GM23338 (cell line): Measurements from ENCODE around the gene ZNF385B. TPM values are rescaled to one million over a fixed set of nuclear protein-coding genes. Genes with fewer than 3 reads are reported as not detected.
A peak's percentile ranks its signal among the peaks of the same experiment; 100 is the strongest.

Experiments used
- ATAC-seq: fragments of 200-7000 bp; cut with Tn5 transposase; 3 replicates; pipeline ENCODE4 v1.9.1; 2020
- DNase-seq: peaks from one replicate; pipeline ENCODE4 v3.0.0-alpha.2; 2015; ENCODE audit warnings: low spot score
- H2AFZ ChIP-seq: fragments of 200-600 bp; sonication (generic); 2 replicates; pipeline ENCODE4 v1.8.0; 2016; ENCODE audit warnings: antibody characterized with exemption, mild to moderate bottlenecking, moderate library complexity
- H3F3A ChIP-seq: fragments of 200-600 bp; sonication (generic); replicated peaks from 2 replicates; pipeline ENCODE4 v1.8.0; 2017; ENCODE audit warnings: antibody characterized with exemption, mixed run types, low read depth
- H3K27ac ChIP-seq: fragments of 200-600 bp; sonication (generic); 2 replicates; pipeline ENCODE4 v1.6.1; 2016; ENCODE audit warnings: low read depth
- H3K27me3 ChIP-seq: fragments of 200-600 bp; sonication (generic); 2 replicates; pipeline ENCODE4 v1.8.0; 2016; ENCODE audit warnings: mild to moderate bottlenecking, mixed run types, moderate library complexity; ENCODE audit not compliant: insufficient read depth
- H3K36me3 ChIP-seq: fragments of 200-600 bp; sonication (generic); 2 replicates; pipeline ENCODE4 v1.8.0; 2016; ENCODE audit warnings: mild to moderate bottlenecking; ENCODE audit not compliant: insufficient read depth
- H3K4me1 ChIP-seq: fragments of 200-600 bp; sonication (generic); 2 replicates; pipeline ENCODE4 v1.8.0; 2016; ENCODE audit warnings: mild to moderate bottlenecking, moderate library complexity; ENCODE audit not compliant: insufficient read depth
- H3K4me2 ChIP-seq: fragments of 200-600 bp; sonication (generic); 2 replicates; pipeline ENCODE4 v1.7.1; 2017; ENCODE audit warnings: mixed run types
- H3K4me3 ChIP-seq: fragments of 200-600 bp; sonication (generic); 2 replicates; pipeline ENCODE4 v1.6.1; 2016; ENCODE audit warnings: mixed run types
- H3K79me2 ChIP-seq: fragments of 200-600 bp; sonication (generic); replicated peaks from 2 replicates; pipeline ENCODE4 v1.8.0; 2017; ENCODE audit warnings: mild to moderate bottlenecking; ENCODE audit not compliant: insufficient read depth
- H3K9me2 ChIP-seq: fragments of 200-600 bp; sonication (generic); 2 replicates; pipeline ENCODE4 v1.8.0; 2017; ENCODE audit not compliant: insufficient read depth
- H4K20me1 ChIP-seq: fragments of 200-600 bp; sonication (generic); replicated peaks from 2 replicates; pipeline ENCODE4 v1.8.0; 2017; ENCODE audit warnings: mild to moderate bottlenecking; ENCODE audit not compliant: insufficient read depth
- H3K27ac Mint-ChIP-seq: 2 replicates; pipeline ENCODE4 v1.8.0; 2020; ENCODE audit warnings: inconsistent platforms, mild to moderate bottlenecking, moderate library complexity, mixed read lengths
- H3K27me3 Mint-ChIP-seq: 3 replicates; pipeline ENCODE4 v1.8.0; 2022; ENCODE audit warnings: low read depth, mild to moderate bottlenecking, moderate library complexity, mixed read lengths, inconsistent platforms; ENCODE audit not compliant: insufficient read depth, poor library complexity
- H3K36me3 Mint-ChIP-seq: 3 replicates; pipeline ENCODE4 v1.8.0; 2021; ENCODE audit warnings: low read depth, mild to moderate bottlenecking, inconsistent platforms, moderate library complexity, mixed read lengths
- H3K4me1 Mint-ChIP-seq: 3 replicates; pipeline ENCODE4 v1.8.0; 2020; ENCODE audit warnings: mild to moderate bottlenecking, inconsistent platforms, mixed read lengths
- H3K4me3 Mint-ChIP-seq: 3 replicates; pipeline ENCODE4 v1.8.0; 2021; ENCODE audit warnings: moderate library complexity, mild to moderate bottlenecking, inconsistent platforms, mixed read lengths
- H3K9me3 Mint-ChIP-seq: 3 replicates; pipeline ENCODE4 v1.8.0; 2020; ENCODE audit warnings: moderate library complexity, mild to moderate bottlenecking, inconsistent platforms, mixed read lengths
- EZH2 ChIP-seq: fragments of 200-600 bp; sonication (generic); IDR thresholded peaks from one replicate; pipeline ENCODE4 v1.8.0; 2017; ENCODE audit warnings: antibody characterized with exemption, mild to moderate bottlenecking, low read depth; ENCODE audit not compliant: unreplicated experiment
- EZH2phosphoT487 ChIP-seq: fragments of 200-600 bp; sonication (generic); IDR thresholded peaks from one replicate; pipeline ENCODE4 v1.8.1; 2018; ENCODE audit warnings: antibody characterized with exemption; ENCODE audit not compliant: unreplicated experiment
- JUNB ChIP-seq: IDR thresholded peaks from one replicate; pipeline ENCODE4 v1.6.1; 2016; ENCODE audit warnings: antibody characterized with exemption; ENCODE audit not compliant: unreplicated experiment
- STAT1 ChIP-seq: IDR thresholded peaks from one replicate; pipeline ENCODE4 v1.6.1; 2016; ENCODE audit warnings: antibody characterized with exemption; ENCODE audit not compliant: unreplicated experiment
- ZNF114 ChIP-seq: fragments of 250-450 bp; sonication (Bioruptor Pico); IDR thresholded peaks from 2 replicates; pipeline ENCODE4 v1.5.0; 2020; ENCODE audit warnings: mild to moderate bottlenecking, moderate library complexity
- ZNF331 ChIP-seq: fragments of 250-450 bp; sonication (Bioruptor Pico); IDR thresholded peaks from 2 replicates; pipeline ENCODE4 v1.5.0; 2020; ENCODE audit warnings: low read depth, mild to moderate bottlenecking, moderate library complexity
- polyA plus RNA-seq: library from polyadenylated mRNA; unstranded; fragments of >200 nt; fragmentation: Nextera tagmentation; extraction: Ambion mirVana; gene quantifications from 2 replicates; pipeline ENCODE4 v1.2.1, GENCODE V29; 2016
- total RNA-seq: library from RNA; depleted of rRNA; stranded (reverse); fragments of >200 nt; shearing (Covaris generic); gene quantifications from 2 replicates; pipeline ENCODE4 v1.2.3, GENCODE V29; 2014
- TF ChIP-seq, protein P1 (sequence below), 2 experiments: fragments of 200-600 bp in 1 of 2; sonication (generic) in 1 of 2; conservative IDR thresholded peaks; 2 replicates each; pipeline versions ENCODE4 v1.5.1 to v1.6.1; 2016 to 2017; ENCODE audit warnings: antibody characterized with exemption in 2 of 2, low read depth in 2 of 2, mild to moderate bottlenecking in 2 of 2, moderate library complexity in 1 of 2
- TF ChIP-seq, protein P2 (sequence below): fragments of 250-450 bp; sonication (Bioruptor Pico); IDR thresholded peaks from 2 replicates; pipeline ENCODE4 v1.5.0; 2020; ENCODE audit warnings: mild to moderate bottlenecking, moderate library complexity
- TF ChIP-seq, protein P3 (sequence below): IDR thresholded peaks from 2 replicates; pipeline ENCODE4 v1.6.1; 2016; ENCODE audit warnings: antibody characterized with exemption

The ZNF385B gene
- total and polyA plus RNA-seq, 2 experiments from 2014 or later, result 1.5 to 4.6 TPM

DNA sequence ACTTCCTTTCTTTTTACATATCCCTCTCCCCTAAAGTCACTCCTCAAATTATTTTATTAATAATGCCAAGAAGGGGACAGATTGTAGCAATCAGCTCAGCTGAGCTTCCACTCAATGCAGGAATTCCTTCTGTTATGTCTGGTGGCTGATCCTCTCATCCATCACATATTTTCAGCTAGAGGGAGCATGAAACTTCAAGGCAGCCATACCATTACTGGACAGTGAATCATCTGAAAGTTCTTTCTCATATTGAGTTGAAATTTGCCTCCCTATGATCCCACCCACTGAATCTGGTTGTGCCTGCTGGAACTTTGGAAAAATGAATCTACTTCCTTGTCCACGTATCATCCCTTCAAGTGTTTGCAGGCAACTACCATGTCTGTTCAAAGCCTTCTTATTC lies 11.2 kb downstream of the ZNF385B start:
- Mint-ChIP-seq H3K9me3 (no peaks in the 10 kb centered on the region), H3K4me1 (peaks cover 3% of the 10 kb centered on the region; the same call in 2 of the 3 replicates), H3K27me3 (no peaks in the 10 kb centered on the region), H3K36me3 (no peaks in the 10 kb centered on the region), H3K4me3 (no peak overlapping the region), H3K27ac (no peak overlapping the region)
- Histone ChIP-seq H3K4me3 (no peak overlapping the region), H3K27me3 (no peaks in the 10 kb centered on the region), H4K20me1 (no peaks in the 10 kb centered on the region), H2AFZ (no peak overlapping the region), H3K36me3 (no peaks in the 10 kb centered on the region), H3K4me2 (no peak overlapping the region), H3K79me2 (no peaks in the 10 kb centered on the region), H3F3A (no peaks in the 10 kb centered on the region), H3K9me2 (no peaks in the 10 kb centered on the region), H3K4me1 (no peaks in the 10 kb centered on the region), H3K27ac (no peak overlapping the region)
- ATAC-seq (no peak), DNase-seq (no peak)
- TF ChIP-seq, protein P1, sequence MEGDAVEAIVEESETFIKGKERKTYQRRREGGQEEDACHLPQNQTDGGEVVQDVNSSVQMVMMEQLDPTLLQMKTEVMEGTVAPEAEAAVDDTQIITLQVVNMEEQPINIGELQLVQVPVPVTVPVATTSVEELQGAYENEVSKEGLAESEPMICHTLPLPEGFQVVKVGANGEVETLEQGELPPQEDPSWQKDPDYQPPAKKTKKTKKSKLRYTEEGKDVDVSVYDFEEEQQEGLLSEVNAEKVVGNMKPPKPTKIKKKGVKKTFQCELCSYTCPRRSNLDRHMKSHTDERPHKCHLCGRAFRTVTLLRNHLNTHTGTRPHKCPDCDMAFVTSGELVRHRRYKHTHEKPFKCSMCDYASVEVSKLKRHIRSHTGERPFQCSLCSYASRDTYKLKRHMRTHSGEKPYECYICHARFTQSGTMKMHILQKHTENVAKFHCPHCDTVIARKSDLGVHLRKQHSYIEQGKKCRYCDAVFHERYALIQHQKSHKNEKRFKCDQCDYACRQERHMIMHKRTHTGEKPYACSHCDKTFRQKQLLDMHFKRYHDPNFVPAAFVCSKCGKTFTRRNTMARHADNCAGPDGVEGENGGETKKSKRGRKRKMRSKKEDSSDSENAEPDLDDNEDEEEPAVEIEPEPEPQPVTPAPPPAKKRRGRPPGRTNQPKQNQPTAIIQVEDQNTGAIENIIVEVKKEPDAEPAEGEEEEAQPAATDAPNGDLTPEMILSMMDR (conservative IDR thresholded peaks at IDR 0.05; ENCODE audit: low read depth in 2 of 2), result 0 out of 4 replicates have a peak, but pooled peaks of 1 of the 2 experiments have one; percentile 6
- TF ChIP-seq ZNF114, result no peak

DNA sequence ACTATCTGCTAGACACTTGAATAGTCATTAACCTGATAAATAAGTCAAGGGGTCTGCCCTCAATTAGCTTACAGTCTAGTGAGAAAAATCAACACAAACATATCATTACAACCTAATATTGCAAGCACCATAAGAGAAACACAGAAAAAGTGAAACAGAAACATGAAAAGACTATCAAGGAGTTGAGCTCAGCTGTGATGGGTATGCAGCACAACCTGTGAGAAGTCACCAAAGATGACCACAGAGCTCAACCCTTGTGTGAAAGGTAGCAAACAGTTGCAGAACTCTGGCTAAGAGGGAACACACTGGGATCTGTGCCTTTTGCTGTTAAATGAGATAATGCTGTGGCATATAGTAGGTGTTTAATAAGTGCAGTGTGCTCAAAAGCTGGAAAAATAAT lies 11.7 kb downstream of the ZNF385B start:
- Histone ChIP-seq H3K79me2 (no peaks in the 10 kb centered on the region), H4K20me1 (no peaks in the 10 kb centered on the region), H3F3A (no peaks in the 10 kb centered on the region), H3K27me3 (no peaks in the 10 kb centered on the region), H3K4me1 (no peaks in the 10 kb centered on the region), H3K36me3 (no peaks in the 10 kb centered on the region), H3K4me2 (no peak overlapping the region), H3K4me3 (no peak overlapping the region), H3K9me2 (no peaks in the 10 kb centered on the region), H2AFZ (no peak overlapping the region), H3K27ac (no peak overlapping the region)
- no peak overlapping the region for H3K4me3 Mint-ChIP-seq
- H3K27ac Mint-ChIP-seq, result no peak overlapping the region
- H3K4me1 Mint-ChIP-seq, result peaks cover 3% of the 10 kb centered on the region; the same call in 2 of the 3 replicates
- H3K9me3 Mint-ChIP-seq, result no peaks in the 10 kb centered on the region
- H3K27me3 Mint-ChIP-seq, result no peaks in the 10 kb centered on the region
- ATAC-seq, result no peak
- no peak for DNase-seq
- H3K36me3 Mint-ChIP-seq, result no peaks in the 10 kb centered on the region
- TF ChIP-seq ZNF331 (CRISPR knock-in tag), result no peak
- TF ChIP-seq, protein P2, sequence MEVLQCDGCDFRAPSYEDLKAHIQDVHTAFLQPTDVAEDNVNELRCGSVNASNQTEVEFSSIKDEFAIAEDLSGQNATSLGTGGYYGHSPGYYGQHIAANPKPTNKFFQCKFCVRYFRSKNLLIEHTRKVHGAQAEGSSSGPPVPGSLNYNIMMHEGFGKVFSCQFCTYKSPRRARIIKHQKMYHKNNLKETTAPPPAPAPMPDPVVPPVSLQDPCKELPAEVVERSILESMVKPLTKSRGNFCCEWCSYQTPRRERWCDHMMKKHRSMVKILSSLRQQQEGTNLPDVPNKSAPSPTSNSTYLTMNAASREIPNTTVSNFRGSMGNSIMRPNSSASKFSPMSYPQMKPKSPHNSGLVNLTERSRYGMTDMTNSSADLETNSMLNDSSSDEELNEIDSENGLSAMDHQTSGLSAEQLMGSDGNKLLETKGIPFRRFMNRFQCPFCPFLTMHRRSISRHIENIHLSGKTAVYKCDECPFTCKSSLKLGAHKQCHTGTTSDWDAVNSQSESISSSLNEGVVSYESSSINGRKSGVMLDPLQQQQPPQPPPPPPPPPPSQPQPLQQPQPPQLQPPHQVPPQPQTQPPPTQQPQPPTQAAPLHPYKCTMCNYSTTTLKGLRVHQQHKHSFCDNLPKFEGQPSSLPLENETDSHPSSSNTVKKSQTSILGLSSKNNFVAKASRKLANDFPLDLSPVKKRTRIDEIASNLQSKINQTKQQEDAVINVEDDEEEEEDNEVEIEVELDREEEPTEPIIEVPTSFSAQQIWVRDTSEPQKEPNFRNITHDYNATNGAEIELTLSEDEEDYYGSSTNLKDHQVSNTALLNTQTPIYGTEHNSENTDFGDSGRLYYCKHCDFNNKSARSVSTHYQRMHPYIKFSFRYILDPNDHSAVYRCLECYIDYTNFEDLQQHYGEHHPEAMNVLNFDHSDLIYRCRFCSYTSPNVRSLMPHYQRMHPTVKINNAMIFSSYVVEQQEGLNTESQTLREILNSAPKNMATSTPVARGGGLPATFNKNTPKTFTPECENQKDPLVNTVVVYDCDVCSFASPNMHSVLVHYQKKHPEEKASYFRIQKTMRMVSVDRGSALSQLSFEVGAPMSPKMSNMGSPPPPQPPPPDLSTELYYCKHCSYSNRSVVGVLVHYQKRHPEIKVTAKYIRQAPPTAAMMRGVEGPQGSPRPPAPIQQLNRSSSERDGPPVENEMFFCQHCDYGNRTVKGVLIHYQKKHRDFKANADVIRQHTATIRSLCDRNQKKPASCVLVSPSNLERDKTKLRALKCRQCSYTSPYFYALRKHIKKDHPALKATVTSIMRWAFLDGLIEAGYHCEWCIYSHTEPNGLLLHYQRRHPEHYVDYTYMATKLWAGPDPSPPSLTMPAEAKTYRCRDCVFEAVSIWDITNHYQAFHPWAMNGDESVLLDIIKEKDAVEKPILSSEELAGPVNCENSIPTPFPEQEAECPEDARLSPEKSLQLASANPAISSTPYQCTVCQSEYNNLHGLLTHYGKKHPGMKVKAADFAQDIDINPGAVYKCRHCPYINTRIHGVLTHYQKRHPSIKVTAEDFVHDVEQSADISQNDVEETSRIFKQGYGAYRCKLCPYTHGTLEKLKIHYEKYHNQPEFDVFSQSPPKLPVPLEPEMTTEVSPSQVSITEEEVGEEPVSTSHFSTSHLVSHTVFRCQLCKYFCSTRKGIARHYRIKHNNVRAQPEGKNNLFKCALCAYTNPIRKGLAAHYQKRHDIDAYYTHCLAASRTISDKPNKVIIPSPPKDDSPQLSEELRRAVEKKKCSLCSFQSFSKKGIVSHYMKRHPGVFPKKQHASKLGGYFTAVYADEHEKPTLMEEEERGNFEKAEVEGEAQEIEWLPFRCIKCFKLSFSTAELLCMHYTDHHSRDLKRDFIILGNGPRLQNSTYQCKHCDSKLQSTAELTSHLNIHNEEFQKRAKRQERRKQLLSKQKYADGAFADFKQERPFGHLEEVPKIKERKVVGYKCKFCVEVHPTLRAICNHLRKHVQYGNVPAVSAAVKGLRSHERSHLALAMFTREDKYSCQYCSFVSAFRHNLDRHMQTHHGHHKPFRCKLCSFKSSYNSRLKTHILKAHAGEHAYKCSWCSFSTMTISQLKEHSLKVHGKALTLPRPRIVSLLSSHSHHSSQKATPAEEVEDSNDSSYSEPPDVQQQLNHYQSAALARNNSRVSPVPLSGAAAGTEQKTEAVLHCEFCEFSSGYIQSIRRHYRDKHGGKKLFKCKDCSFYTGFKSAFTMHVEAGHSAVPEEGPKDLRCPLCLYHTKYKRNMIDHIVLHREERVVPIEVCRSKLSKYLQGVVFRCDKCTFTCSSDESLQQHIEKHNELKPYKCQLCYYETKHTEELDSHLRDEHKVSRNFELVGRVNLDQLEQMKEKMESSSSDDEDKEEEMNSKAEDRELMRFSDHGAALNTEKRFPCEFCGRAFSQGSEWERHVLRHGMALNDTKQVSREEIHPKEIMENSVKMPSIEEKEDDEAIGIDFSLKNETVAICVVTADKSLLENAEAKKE, result no peak
- TF ChIP-seq JUNB, result no peak
- TF ChIP-seq EZH2, result no peak
- TF ChIP-seq, protein P1 (conservative IDR thresholded peaks at IDR 0.05; ENCODE audit: low read depth in 2 of 2), result no peak
- TF ChIP-seq STAT1, result no peak
- TF ChIP-seq EZH2phosphoT487, result no peak
- TF ChIP-seq, protein P3, sequence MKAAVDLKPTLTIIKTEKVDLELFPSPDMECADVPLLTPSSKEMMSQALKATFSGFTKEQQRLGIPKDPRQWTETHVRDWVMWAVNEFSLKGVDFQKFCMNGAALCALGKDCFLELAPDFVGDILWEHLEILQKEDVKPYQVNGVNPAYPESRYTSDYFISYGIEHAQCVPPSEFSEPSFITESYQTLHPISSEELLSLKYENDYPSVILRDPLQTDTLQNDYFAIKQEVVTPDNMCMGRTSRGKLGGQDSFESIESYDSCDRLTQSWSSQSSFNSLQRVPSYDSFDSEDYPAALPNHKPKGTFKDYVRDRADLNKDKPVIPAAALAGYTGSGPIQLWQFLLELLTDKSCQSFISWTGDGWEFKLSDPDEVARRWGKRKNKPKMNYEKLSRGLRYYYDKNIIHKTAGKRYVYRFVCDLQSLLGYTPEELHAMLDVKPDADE, result no peak
